Activated naive CD8-positive, alpha-beta T cell treated with anti-CD3 and anti-CD28 coated beads, Interleukin-2, amount 50 U/mL, for 24 hours (primary cell): ENCODE measurements around the gene CEP112.

ENCODE experiments used
- ATAC-seq: fragments of 150-1000 bp; cut with Tn5 transposase; one replicate; pipeline ENCODE4 v1.10.0; 2021
- DNase-seq: peaks from one replicate; pipeline ENCODE4 v3.0.0; 2021
- H3K27ac Mint-ChIP-seq: one replicate; pipeline ENCODE4 v1.8.0; 2021; ENCODE audit warnings: mild to moderate bottlenecking, mixed read lengths
- H3K27me3 Mint-ChIP-seq: one replicate; pipeline ENCODE4 v1.8.0; 2021; ENCODE audit warnings: mixed read lengths
- H3K36me3 Mint-ChIP-seq: one replicate; pipeline ENCODE4 v1.8.0; 2021; ENCODE audit warnings: low read depth, mixed read lengths
- H3K4me1 Mint-ChIP-seq: one replicate; pipeline ENCODE4 v1.8.0; 2021; ENCODE audit warnings: mixed read lengths
- H3K4me3 Mint-ChIP-seq: one replicate; pipeline ENCODE4 v1.8.0; 2021; ENCODE audit warnings: mild to moderate bottlenecking, moderate library complexity, mixed read lengths
- H3K9me3 Mint-ChIP-seq: one replicate; pipeline ENCODE4 v1.8.0; 2021; ENCODE audit warnings: mixed read lengths

CEP112 gene

DNA sequence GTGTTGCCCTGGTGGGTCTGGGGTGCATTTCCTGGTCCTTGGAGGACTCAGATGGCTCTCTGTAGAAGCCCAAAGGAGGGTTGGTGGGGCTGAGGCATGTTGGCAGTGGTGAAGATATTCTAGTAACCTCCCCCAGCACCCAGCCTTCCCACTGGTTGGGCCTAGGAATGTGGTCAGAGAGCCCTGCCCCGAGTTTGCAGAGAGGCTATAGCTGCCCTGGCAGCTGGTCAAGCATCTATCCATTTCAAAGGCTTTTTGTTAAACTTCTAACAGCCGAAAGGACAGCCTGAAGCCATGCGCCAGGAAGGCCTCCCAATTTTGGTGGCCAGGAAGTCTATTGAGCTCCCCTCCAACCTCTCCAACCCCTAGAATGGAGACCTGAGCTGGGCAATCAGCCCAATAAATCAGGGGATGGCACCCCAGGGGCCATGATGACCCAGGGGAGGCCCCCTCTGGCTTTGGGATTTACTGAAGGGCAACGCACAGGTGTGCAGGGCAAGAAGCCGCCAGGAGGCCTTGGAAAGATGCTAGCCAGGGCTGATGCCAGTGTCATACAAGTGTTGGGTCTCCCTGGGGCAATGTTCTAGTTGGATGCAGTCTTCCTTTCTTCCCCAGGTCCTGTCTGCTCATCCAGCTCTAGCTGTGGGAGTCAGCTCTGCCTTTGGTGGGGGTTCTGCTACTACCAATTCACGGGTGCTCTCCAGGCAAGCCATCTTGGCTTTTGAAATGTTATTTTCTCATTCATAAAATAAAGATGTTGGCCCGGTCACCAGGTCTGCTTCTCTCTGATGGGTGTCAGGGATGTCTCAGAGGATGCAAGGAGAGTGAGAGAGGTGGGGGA is 599.6 kb downstream of the CEP112 start:
- no peak for ATAC-seq
- H3K4me1 Mint-ChIP-seq = peaks cover 26% of the 10 kb centered on the region
- peak overlapping the region; percentile 39 for H3K4me3 Mint-ChIP-seq

DNA sequence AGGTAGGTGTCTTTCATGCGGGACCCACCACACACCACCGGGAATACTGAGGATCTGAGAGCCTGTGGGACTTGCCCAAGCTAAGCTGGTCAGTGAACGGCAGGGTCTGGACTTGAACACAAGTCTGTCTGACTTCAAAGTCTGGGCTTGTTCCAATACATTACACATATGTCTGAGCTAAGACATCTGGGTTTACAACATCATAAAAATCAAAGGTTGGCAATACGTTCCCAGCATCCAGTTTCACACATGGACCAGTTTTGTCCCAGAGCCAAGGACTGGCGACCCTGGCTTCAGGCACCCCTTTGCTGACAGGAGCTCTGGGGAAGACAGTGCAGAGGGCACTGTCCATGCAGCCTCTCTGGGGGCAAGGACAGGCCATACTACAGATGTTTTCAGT is 602.6 kb downstream of the CEP112 start:
- Mint-ChIP-seq H3K9me3 (no peaks in the 10 kb centered on the region), H3K4me1 (peaks cover 28% of the 10 kb centered on the region), H3K4me3 (no peak overlapping the region), H3K27ac (no peak overlapping the region), H3K27me3 (peaks cover 4% of the 10 kb centered on the region), H3K36me3 (no peaks in the 10 kb centered on the region)
- no peak for DNase-seq
- ATAC-seq = no peak

More for the DNA sequence above, 599.6 kb downstream of the CEP112 start:
- H3K27me3 Mint-ChIP-seq = peaks cover 4% of the 10 kb centered on the region
- no peaks in the 10 kb centered on the region for H3K36me3 Mint-ChIP-seq
- no peak for DNase-seq
- H3K27ac Mint-ChIP-seq = no peak overlapping the region
- H3K9me3 Mint-ChIP-seq = no peaks in the 10 kb centered on the region

DNA sequence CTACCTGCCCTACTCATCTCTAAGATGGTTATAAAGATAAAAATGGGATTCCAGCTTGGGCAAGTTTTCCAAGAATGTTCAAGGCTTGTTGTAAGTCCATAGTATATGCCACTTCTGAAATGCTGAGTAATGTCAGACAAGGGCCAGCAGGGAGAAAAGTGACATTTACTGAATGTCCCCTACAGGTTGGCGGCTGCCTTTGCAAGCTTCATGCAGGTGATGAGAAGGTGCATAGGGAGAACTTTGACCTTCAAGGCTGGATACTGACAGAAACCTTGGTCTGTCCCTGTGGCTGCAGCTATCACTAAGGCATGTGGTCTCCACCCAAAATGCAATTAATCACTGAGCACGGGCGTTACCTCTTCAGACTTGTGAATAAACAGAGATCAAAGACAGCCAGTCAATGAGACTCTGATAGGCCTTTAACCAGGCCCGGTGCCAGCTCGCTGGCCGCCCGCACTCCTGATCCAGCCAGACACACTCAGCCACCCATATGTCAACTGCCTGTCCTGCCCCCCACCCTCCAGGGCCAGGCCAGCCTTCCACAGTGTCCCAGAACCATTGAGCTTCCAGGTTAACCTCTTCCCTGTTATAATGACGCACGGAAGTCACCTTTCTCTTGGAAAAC is 603.6 kb downstream of the CEP112 start:
- ATAC-seq (no peak), DNase-seq (no peak)
- peaks cover 24% of the 10 kb centered on the region for H3K4me1 Mint-ChIP-seq
- peaks cover 2% of the 10 kb centered on the region for H3K27me3 Mint-ChIP-seq
- H3K27ac Mint-ChIP-seq = no peak overlapping the region
- no peak overlapping the region for H3K4me3 Mint-ChIP-seq
- H3K9me3 Mint-ChIP-seq = no peaks in the 10 kb centered on the region
- H3K36me3 Mint-ChIP-seq = no peaks in the 10 kb centered on the region

DNA sequence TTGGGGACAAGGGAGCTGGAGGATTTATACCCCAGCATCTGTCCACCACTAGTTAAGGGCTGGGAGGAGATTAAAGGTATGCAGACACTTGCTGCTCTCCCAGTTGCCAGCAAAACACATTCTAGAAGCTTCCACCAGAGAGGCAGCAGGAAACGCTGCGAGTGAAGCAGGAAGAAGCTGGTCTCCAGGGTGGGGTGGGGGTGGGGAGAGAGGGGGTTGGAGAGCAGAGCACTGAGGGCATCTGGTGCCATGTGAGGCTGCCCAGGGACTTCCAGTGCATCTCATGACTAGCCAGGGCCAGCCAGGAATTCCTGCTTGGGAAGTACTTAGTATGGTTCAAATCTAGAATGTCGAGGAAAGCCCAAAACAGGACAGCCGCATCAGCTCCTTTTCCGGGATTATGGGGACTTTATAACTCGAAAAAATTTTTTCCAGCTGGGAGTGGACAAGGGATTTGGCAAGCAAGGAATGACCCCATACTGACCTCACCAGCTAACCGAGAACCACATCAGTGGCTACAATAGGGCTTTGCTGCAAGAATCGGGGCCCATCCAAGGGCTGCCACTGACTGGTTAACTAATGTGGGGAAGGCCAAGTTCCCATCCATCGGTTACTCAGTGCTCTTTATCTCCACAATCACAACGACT is 604.3 kb downstream of the CEP112 start:
- Mint-ChIP-seq H3K36me3 (no peaks in the 10 kb centered on the region), H3K4me1 (peaks cover 18% of the 10 kb centered on the region), H3K27ac (no peak overlapping the region), H3K4me3 (no peak overlapping the region), H3K27me3 (no peaks in the 10 kb centered on the region), H3K9me3 (no peaks in the 10 kb centered on the region)
- no peak for ATAC-seq
- no peak for DNase-seq

DNA sequence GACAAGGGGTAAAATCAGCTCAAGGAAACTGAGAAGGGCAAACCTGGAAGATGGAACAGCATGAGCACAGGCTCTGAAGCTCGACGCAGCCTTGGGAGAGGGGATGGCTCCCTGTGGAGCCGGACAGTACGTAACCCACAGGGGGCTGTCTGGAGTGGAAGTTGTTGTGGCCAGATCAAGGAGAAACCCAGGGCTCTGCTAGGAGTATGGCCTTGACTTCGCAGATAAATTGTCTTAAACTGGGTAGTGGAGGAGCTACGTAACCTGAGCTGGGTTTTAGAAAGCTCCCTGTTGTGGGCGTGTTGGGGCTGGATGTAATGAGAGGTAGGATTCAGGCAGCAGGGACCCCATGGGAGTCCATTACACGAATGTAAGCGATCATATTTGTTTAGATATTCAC is 605.0 kb downstream of the CEP112 start:
- Mint-ChIP-seq H3K4me1 (peaks cover 18% of the 10 kb centered on the region), H3K27ac (no peak overlapping the region), H3K4me3 (no peak overlapping the region), H3K9me3 (no peaks in the 10 kb centered on the region), H3K27me3 (no peaks in the 10 kb centered on the region), H3K36me3 (no peaks in the 10 kb centered on the region)
- no peak for ATAC-seq
- no peak for DNase-seq
